GM19025 (cell line): ENCODE data around the gene KRTAP4-7.
"Not testable (repeated sequence)": the region's sequence is repeated elsewhere in the genome, so short reads cannot be mapped to it uniquely, and the experiment has no call there.

Experiments
- ATAC-seq: cut with Tn5 transposase; IDR thresholded peaks from one replicate; pipeline ENCODE4 v1.9.1; 2021; ENCODE audit warnings: mild to moderate bottlenecking, low read depth, moderate library complexity; ENCODE audit not compliant: unreplicated experiment

Gene KRTAP4-7

DNA sequence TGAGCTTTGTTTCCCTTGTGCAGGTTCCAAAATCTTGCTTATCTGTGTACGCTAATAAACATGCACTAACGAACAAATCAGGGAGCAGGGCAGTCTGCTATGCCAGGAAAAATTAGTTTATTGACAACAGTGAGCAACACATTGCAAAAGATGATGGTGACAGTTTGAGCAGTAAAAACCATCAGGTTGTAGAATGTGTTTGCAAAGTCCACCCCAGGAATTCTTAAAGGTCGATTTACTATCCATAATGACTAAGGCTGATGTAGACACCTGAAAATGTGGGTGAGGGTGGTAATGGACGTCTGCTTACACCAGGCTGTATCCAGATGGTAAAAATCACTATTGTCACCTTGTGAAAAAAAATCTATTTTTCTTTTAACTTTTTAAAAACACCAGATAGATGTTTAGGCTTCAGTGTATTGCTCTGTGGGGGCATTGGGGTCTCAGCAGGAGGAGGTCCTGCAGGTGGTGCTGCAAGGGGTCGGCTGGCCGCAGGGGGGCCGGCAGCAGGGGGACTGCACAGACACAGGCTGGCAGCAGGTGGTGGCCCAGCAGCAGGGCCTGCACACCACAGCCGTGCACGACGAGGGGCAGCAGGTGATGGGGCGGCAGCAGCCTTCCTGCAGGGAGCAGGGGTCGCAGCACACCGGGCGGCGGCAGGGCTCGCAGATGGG lies 18.8 kb upstream of the KRTAP4-7 start:
- not testable (repeated sequence) for ATAC-seq

DNA sequence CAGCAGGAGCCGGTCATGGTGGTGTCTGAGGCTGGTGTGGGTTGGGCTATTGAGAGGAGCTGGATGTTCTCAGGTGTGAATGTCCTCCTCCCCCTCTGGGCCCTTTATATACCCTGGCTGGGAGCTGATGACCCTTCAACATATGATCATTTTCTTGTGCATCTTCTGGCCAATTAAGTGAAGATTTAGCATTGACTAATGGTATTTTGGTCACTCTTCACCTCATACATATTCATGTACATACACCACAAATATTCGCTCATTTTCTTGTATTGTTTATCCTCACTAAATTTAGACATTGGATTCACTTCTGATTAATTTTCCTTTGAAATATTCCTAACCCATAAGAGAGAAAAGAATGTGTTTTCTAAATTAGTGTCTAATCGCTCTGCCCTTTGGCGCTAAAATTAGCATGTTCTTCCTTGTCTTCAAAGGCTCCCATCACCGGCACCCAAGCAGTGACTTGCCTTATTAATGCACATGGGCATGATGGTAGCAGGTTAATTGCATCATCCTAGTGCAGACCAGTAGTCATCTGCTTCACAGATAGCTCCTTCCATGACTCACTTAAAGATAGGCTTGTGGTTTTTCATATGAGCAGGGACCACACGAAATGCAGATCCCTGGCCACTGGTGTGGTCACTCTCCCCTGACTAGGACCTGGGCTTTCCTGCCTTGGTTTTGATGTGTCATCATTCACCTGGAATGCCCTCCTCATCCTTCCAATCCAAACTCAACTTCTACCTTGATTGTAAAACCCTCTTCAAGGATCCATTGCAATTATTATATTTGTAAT lies 17.9 kb upstream of the KRTAP4-7 start, which contains the start of gene KRTAP2-4:
Gene KRTAP2-4 (minus strand): TSS at position 51 of the 796 bp plus-strand sequence. CDS start 34 bp downstream, at position 17.
- no peak for ATAC-seq

DNA sequence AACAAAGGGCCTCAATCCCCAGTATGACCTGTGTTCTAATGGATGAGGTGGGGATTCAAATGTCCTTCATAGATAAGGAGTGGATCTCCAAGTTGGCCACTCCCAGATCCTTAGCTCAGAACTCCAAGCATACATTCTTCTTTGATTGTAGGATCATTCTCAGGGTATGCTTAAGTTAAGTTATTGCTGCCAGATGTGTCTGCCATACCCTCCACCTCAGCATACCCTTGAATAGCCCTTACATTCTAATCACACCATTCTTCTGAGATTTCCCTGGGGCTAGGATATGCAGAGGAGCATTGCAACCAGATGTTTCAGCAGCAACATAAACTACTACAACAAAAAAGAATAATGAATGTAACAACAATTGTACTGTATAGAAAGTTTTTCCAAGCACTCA lies 16.7 kb upstream of the KRTAP4-7 start:
- ATAC-seq, result no peak

GRCh38 chr17:41069031-41069430 lies 14.9 kb upstream of the KRTAP4-7 start:
- no peak for ATAC-seq

- no peak for ATAC-seq
These were observed 12.2 kb upstream of the KRTAP4-7 start for GRCh38 chr17:41071606-41072360.

- ATAC-seq, result no peak
These were observed 10.3 kb upstream of the KRTAP4-7 start for GRCh38 chr17:41073676-41074075.

DNA sequence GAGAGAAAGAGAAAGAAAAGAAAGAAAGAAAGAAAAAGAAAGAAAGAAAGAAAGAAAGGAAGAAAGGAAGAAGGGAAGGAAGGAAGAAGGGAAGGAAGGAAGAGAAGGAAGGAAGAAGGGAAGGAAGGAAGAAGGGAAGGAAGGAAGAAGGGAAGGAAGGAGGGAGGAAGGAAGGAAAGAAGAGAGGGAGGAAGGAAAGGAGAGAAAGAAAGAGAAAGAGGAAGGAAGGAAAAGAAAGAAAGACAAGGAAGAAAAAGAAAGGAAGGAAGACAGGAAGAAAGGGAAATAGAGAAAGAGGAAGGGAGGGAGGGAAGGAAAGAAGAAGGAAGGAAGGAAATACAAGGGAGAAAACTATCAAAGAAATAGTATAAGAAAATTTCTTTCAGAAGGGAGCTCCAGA lies 7.2 kb upstream of the KRTAP4-7 start:
- ATAC-seq, result no peak

DNA sequence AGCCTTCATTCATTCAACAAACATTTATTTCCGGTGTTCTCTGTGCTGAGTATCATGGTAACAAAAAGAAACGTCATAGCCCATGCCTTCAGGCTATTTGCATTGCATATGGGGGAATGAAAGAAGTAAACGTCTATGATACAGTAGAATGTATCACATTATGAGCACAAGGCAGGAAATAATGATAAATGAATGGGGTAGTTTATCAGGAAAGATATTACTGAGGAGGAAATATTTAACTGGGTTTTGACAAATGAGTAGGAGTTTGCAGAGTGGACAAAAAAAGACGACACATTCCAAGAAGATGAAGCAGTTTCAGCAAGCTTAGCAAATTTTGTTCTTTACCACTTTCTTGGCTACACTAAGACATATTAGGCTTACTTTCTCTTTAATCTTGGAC lies 1.3 kb upstream of the KRTAP4-7 start:
- no peak for ATAC-seq

DNA sequence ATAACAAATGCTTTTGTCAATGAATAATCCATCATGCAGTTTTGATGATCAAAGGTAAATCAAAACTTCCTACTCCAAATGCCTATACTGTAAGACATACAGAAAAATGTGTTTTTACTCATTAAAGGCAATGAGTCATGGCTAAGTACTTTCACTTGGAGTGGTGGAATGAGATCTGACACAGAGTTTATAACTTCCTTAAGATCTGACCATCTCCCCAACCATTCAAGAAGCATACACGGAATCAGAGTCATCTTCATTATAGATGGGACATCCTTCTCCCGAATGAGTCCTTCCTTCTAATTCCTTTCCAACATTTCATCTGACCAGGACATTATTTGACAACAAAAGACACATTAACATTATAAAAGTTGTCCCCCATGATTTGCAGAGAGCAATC lies 523 bp upstream of the KRTAP4-7 start:
- ATAC-seq, result not testable (repeated sequence)

GRCh38 chr17:41088760-41089352 lies 4.9 kb downstream of the KRTAP4-7 start:
- ATAC-seq, result not testable (repeated sequence)

DNA sequence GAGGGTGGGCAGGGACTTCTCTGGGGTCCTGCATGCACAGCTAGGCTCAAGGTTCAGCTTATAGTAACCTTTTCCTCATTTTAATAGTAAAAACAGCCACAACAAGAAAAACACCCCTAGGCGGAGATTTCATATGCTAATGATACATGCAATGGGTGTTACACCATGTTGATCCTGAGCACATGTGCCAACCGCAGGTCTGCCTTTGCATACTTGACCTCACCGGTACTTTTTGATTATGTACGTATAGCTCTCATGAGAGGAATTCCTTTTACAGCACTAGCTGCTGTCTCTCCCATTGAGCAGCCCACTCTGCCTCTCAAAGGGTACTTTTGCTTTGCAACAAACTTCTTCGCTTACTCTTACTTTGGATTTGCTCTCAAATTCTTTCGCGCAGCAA lies 12.1 kb downstream of the KRTAP4-7 start:
- no peak for ATAC-seq

DNA sequence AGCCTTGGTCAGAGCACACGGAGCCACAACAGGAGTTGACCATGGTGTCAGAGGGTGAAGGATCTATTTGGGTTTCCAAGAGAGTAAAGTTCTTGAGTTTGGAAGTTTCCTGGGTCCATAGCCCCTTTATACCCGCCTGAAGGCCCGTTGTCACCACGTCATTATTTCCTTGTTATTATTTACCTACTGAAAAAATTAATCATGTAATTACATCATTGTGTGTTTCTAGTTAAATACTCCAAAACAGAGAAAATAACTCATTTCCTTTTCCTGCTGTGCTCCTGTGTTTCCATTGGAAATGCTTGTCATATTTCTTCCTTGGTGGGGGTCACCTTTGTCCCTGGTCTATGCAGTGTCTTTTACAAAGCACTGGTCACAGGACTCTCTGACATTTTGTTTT lies 14.1 kb downstream of the KRTAP4-7 start, which contains the start of gene KRTAP4-8:
Gene KRTAP4-8 (minus strand): TSS at position 101 of the 400 bp plus-strand sequence. CDS start 58 bp downstream, at position 43.
- ATAC-seq, result no peak

DNA sequence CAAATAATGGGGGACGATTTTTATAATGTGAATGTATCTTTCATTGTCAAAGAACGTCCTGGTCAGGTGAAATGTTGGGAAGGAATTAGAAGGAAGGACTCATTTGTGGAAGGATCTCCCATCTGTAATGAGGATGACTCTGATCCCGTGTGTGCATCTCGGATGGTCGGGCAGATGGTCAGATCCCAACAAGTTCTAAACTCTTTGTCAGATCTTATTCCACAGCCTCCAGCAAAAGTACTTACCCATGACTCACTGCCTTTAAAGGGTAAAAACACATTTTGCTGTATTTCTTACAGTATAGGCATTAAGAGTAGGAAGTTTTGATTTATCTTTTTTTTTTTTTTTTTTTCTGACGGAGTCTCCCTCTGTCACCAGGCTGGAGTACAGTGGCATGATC lies 14.5 kb downstream of the KRTAP4-7 start:
- no peak for ATAC-seq

DNA sequence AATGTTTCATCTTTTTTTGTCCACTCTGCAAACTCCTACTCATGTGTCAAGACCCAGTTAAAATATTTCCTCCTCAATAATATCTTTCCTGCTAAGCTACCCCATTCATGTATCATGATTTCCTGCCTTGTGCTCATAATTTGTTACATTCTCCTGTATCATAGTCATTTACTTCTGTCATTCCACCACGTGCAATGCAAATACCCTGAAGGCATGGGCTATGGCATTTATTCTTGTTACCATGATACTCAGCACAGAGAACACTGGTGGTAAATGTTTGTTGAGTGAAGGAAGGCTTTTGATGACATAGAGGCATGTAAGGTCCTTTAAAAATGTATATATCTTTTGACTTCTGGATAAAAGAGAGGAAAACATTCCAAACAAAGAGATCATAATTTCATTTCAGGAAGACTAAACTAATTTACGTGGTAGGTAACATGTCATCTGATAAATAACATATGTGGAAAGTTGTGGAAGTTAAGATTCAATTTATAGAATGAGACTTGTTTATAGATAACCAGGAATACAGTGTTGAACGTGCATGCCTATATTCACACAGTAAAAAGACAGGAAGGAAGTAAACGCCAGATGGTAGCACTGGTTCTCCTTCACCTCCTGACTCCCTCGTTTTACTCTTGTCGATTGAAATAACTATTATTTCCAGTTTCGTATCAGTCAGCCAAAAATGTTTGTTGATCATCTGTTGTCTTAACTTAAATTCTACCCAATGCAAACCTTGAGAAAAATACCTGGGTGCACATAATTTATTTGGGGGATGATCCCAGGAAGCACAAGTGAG lies 15.9 kb downstream of the KRTAP4-7 start:
- not testable (repeated sequence) for ATAC-seq

DNA sequence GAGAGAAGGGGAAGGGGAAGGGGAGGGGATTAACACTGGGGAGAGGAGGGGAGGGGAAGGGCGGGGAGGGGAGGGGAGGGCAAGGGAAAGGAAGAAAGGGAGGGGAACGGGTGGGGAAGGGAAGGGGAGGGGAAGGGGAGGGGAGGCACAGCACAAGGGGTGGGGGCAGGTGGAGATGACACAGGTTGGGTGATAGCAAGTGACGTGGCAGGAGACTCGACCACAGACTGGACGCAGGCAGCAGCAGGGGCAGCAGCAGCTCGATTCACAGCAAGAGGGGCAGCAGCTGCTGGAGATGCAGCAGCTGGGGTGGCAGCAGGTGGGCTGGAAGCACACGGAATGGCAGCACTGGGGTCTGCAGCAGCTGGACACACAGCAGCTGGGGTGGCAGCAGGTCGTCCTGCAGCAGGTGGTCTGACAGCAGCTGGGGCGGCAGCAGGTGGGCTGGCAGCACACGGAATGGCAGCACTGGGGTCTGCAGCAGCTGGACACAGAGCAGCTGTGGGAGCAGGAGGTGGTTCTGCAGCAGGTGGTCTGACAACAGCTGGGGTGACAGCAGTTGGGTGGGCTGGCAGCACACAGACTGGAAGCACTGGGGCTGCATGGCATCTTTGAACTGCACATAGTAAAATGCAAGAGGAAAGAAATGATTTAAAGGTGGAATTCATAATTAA lies 17.8 kb downstream of the KRTAP4-7 start, which contains the start of gene KRTAP4-16:
Gene KRTAP4-16 (minus strand): TSS at position 624 of the 674 bp plus-strand sequence. CDS start 0 bp downstream, at position 624.
- ATAC-seq, result no peak

GRCh38 chr17:41103896-41104295 lies 19.9 kb downstream of the KRTAP4-7 start:
- no peak for ATAC-seq

GRCh38 chr17:41104386-41105038 lies 20.6 kb downstream of the KRTAP4-7 start:
- not testable (repeated sequence) for ATAC-seq

- not testable (repeated sequence) for ATAC-seq
These were observed 21.4 kb downstream of the KRTAP4-7 start, which contains the start of gene KRTAP4-9 for GRCh38 chr17:41105347-41105746. Gene KRTAP4-9, plus strand, starts transcription at chr17:41105389. Its CDS starts 0 bp downstream, at chr17:41105389.
